Ascending aorta (tissue), 2 donors: ENCODE measurements around the gene IL3RA. TPM values are rescaled to one million over a fixed set of nuclear protein-coding genes. Genes with fewer than 3 reads are reported as not detected.
"Not testable (repeated sequence)": the region's sequence is repeated elsewhere in the genome, so short reads cannot be mapped to it uniquely, and the experiment has no call there.

Experiments used
- DNase-seq, 2 donors: peaks; one replicate each; pipeline ENCODE4 v3.0.0-alpha.2; 2019; ENCODE audit warnings: low spot score in 2 of 2
- H3K27ac ChIP-seq, 2 donors: fragments of 200-600 bp; sonication (generic); one replicate each; pipeline ENCODE4 v1.5.1; 2016 to 2017; ENCODE audit warnings: mild to moderate bottlenecking in 1 of 2
- H3K27me3 ChIP-seq: fragments of 200-600 bp; sonication (generic); one replicate; pipeline ENCODE4 v1.5.1; 2017
- H3K36me3 ChIP-seq, 2 donors: fragments of 200-600 bp; sonication (generic); one replicate each; pipeline ENCODE4 v1.5.1; 2016
- H3K4me1 ChIP-seq, 2 donors: fragments of 200-600 bp; sonication (generic); one replicate each; pipeline ENCODE4 v1.5.1; 2016 to 2017; ENCODE audit warnings: mild to moderate bottlenecking in 1 of 2
- H3K4me3 ChIP-seq, 2 donors: fragments of 200-600 bp; sonication (generic); one replicate each; pipeline ENCODE4 v1.5.1; 2016 to 2017; ENCODE audit warnings: mild to moderate bottlenecking in 1 of 2
- H3K9me3 ChIP-seq, 2 donors: fragments of 200-600 bp; sonication (generic); one replicate each; pipeline ENCODE4 v1.5.1; 2016
- intact Hi-C: fragments of 100-400 bp; cut with DNase I; formaldehyde crosslinking; loops from one replicate; pipeline ENCODE4 v1.15.1; 2023
- total RNA-seq: library from RNA; depleted of rRNA; stranded (reverse); fragments of >200 nt; gene quantifications from one replicate; pipeline ENCODE4 v1.1.0, GENCODE V29; 2016
- TF ChIP-seq, protein P1 (sequence below), 3 experiments: fragments of 200-600 bp in 2 of 3; fragments of 450-650 bp in 1 of 3; sonication (generic) in 2 of 3; IDR thresholded peaks; one replicate each; pipeline ENCODE4 v1.5.1; 2016 to 2019; ENCODE audit warnings: antibody characterized with exemption in 3 of 3, mild to moderate bottlenecking in 1 of 3, moderate library complexity in 1 of 3

IL3RA gene
- total RNA-seq, 1 donor from 2014 or later: 71.9 TPM

DNA sequence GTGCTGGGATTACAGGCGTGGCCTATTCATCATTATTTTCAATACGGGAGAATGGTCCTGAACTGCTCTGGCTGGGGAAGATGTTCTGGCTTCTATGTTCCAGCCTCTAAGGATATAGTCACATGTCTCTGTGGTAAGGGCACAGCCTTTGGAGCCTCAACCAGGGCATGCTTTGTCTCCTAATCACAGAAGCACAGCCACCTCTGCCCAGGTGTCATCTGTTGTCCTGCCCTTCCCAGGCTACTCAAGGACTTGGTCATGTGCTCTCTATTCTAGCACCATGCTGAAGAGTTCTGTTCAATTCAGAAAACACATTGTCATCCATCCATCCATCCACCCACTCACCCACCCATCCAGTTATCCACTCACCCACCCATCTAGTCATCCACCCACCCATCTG is 86.6 kb downstream of the IL3RA start:
- Histone ChIP-seq H3K4me1 (no peaks in the 10 kb centered on the region), H3K27ac (no peak overlapping the region), H3K4me3 (no peak overlapping the region), H3K9me3 (peaks cover 6 to 13% of the 10 kb centered on the region in 2 donors), H3K36me3 (peaks cover 58 to 86% of the 10 kb centered on the region in 2 donors), H3K27me3 (no peaks in the 10 kb centered on the region)
- TF ChIP-seq, protein P1, sequence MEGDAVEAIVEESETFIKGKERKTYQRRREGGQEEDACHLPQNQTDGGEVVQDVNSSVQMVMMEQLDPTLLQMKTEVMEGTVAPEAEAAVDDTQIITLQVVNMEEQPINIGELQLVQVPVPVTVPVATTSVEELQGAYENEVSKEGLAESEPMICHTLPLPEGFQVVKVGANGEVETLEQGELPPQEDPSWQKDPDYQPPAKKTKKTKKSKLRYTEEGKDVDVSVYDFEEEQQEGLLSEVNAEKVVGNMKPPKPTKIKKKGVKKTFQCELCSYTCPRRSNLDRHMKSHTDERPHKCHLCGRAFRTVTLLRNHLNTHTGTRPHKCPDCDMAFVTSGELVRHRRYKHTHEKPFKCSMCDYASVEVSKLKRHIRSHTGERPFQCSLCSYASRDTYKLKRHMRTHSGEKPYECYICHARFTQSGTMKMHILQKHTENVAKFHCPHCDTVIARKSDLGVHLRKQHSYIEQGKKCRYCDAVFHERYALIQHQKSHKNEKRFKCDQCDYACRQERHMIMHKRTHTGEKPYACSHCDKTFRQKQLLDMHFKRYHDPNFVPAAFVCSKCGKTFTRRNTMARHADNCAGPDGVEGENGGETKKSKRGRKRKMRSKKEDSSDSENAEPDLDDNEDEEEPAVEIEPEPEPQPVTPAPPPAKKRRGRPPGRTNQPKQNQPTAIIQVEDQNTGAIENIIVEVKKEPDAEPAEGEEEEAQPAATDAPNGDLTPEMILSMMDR (IDR thresholded peaks at IDR 0.05): no peak
- DNase-seq: no peak
- intact Hi-C loops: no loop called here

DNA sequence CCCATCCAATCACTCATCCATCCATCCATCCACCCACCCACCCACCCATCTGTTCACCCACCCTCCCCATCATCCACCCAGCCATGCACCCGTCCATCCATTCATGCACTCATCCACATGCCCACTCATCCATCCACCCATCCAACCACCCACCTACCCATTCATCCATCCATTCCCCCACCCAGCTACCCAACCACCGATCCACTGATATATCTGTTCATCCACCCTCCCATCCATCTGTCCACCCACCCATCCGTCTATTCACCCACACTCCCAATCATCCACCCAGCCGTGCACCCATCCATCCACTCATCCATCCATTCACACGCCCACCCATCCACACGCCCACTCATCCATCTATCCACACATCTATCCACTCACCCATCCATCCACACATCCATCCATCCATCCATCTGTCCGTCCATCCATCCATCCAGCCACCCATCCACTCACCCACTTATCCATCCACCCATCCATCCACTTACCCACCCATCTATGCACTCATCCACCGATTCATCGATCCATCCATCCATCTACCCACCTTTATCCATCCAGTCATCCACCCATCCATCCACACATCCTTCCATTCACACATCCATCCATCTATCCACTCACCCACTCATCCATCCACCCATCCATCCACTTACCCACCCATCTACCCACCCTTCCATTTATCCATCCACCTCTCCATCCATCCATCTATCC is 87.7 kb downstream of the IL3RA start:
- DNase-seq: no peak
- Histone ChIP-seq H3K36me3 (peaks cover 48 to 75% of the 10 kb centered on the region in 2 donors), H3K4me3 (no peak overlapping the region), H3K4me1 (no peaks in the 10 kb centered on the region), H3K27me3 (no peaks in the 10 kb centered on the region), H3K9me3 (peaks cover 6 to 9% of the 10 kb centered on the region in 2 donors), H3K27ac (no peak overlapping the region)
- intact Hi-C loops: no loop called here
- TF ChIP-seq, protein P1 (IDR thresholded peaks at IDR 0.05): no peak

DNA sequence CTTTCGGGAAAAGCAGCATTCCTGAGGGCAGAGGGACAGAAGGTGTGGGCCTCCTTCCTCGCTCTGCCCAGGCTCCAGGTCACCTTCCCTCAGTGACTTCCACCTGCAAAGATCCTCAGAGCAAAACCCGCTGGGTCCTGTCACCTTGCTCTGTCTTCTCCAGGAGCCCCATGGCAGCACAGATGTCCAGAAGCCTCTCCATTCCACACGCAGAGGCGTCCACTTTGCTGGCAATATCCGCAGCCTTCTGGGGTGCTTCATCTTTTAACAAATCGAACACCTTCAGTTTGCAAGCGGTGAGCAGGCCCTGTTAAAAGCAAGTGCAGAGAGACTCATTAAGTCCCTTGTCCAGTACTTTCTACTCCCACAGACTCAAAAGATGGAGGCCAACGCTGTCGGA is 88.8 kb downstream of the IL3RA start:
- Histone ChIP-seq H3K27me3 (no peaks in the 10 kb centered on the region), H3K27ac (no peak overlapping the region), H3K4me3 (no peak overlapping the region), H3K36me3 (peaks cover 44 to 67% of the 10 kb centered on the region in 2 donors), H3K4me1 (no peaks in the 10 kb centered on the region), H3K9me3 (peaks cover 6 to 9% of the 10 kb centered on the region in 2 donors)
- intact Hi-C loops: no loop called here
- TF ChIP-seq, protein P1 (IDR thresholded peaks at IDR 0.05): no peak
- DNase-seq: no peak

DNA sequence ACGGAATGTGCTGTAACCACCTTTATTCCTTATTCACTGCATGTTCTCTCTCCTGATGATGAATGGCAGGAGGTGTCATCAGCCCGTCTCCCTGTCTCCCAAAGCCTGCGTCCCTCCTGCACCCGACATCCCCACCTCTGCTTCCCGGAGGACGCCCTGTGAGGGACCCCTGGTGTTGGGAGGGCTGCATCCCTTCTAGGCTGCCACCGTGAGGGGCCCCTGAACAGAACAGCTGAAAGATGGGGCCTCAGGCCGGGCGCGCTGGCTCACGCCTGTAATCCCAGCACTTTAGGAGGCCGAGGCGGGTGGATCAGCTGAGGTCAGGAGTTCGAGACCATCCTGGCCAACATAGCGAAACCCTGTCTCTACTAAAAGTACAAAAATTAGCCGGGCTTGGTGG is 89.7 kb downstream of the IL3RA start:
- H3K27ac ChIP-seq, H3K4me1 ChIP-seq, H3K4me3 ChIP-seq, DNase-seq, H3K9me3 ChIP-seq, intact Hi-C loops, H3K27me3 ChIP-seq: not testable (repeated sequence)
- peaks cover 41 to 60% of the 10 kb centered on the region in 2 donors for H3K36me3 ChIP-seq

DNA sequence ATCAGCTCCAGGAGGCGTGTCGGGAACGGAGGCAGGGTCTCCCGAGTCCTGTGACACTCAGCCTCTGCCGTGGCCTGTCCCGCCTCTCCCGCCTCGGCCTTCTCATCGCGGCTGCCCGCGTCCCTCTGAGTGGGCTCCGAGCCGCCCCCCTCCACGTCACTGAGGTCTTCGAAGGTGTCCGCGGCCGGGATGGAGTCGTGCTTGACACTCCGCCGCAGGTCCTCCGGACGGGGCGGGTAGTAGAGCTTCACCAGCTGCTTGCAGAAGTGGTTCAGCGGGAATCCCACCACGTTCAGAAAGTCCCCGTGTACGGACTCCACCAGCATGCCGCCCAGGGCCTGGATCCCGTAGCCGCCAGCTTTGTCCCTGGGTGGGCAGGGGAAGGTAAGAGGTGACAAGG is 91.2 kb downstream of the IL3RA start:
- Histone ChIP-seq H3K27ac (no peak overlapping the region), H3K4me1 (no peaks in the 10 kb centered on the region), H3K36me3 (peaks cover 32 to 55% of the 10 kb centered on the region in 2 donors), H3K27me3 (no peaks in the 10 kb centered on the region), H3K4me3 (no peak overlapping the region), H3K9me3 (peaks cover 1 to 2% of the 10 kb centered on the region in 2 donors)
- no peak for DNase-seq
- intact Hi-C loops: no loop called here
- TF ChIP-seq, protein P1 (IDR thresholded peaks at IDR 0.05): no peak

DNA sequence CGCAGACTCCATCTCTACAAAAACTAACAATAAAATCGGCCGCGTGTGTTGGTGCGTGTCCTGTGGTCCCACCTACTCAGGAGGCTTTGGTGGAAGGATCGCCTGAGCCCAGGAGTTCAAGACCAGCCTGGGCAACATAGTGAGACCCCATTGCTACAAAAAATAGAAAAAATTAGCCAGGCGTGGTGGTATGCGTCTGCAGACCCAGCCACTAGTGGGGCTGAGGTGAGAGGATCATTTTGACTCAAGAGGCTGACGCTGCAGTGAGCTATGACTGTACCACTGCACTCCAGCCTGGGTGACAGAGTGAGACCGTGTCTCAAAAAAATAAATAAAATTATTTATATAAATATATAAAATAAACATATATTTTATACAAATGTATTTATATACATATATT is 93.9 kb downstream of the IL3RA start:
- no peaks in the 10 kb centered on the region for H3K4me1 ChIP-seq
- H3K4me3 ChIP-seq: no peak overlapping the region
- no peak for DNase-seq
- no peaks in the 10 kb centered on the region for H3K9me3 ChIP-seq
- H3K36me3 ChIP-seq: peaks cover 28 to 58% of the 10 kb centered on the region in 2 donors
- no peak overlapping the region for H3K27ac ChIP-seq
- H3K27me3 ChIP-seq: no peaks in the 10 kb centered on the region
- intact Hi-C loops: no loop called here
- TF ChIP-seq, protein P1 (IDR thresholded peaks at IDR 0.05): no peak

Other genes starting within 250 kb of the IL3RA start
- gene CRLF2, start 124.1 kb upstream of the IL3RA start, total RNA-seq: 1.1 TPM
- gene CSF2RA, start 68.0 kb upstream of the IL3RA start, total RNA-seq: not detected
- gene SLC25A6, start 55.3 kb downstream of the IL3RA start, total RNA-seq: 535 TPM
- 27.1 TPM for gene ASMTL, start 116.1 kb downstream of the IL3RA start, total RNA-seq
- 2.2 TPM for gene P2RY8, start 200.4 kb downstream of the IL3RA start, total RNA-seq